Naive B cell (primary cell): ENCODE data around the gene FGD5. TPM values are rescaled to one million over a fixed set of nuclear protein-coding genes. Genes with fewer than 3 reads are reported as not detected.
A peak's percentile ranks its signal among the peaks of the same experiment; 100 is the strongest.

Experiments used
- ATAC-seq, 2 donors: fragments of 150-1000 bp; cut with Tn5 transposase; 2 replicates each; pipeline ENCODE4 v1.10.0; 2021; ENCODE audit warnings: low read depth in 2 of 2, mild to moderate bottlenecking in 2 of 2, moderate library complexity in 2 of 2
- DNase-seq: peaks from one replicate; pipeline ENCODE4 v3.0.0; 2022
- H3K27ac Mint-ChIP-seq, 6 donors: one replicate each; pipeline ENCODE4 v1.8.0; 2020 to 2022; ENCODE audit warnings: mild to moderate bottlenecking in 6 of 6, mixed read lengths in 6 of 6, moderate library complexity in 5 of 6, inconsistent platforms in 2 of 6
- H3K27me3 Mint-ChIP-seq, 3 donors: one replicate each; pipeline ENCODE4 v1.8.0; 2021 to 2022; ENCODE audit warnings: mixed read lengths in 3 of 3, mild to moderate bottlenecking in 1 of 3
- H3K36me3 Mint-ChIP-seq, 2 donors: one replicate each; pipeline ENCODE4 v1.8.0; 2020 to 2022; ENCODE audit warnings: mixed read lengths in 2 of 2, inconsistent platforms in 1 of 2, mild to moderate bottlenecking in 1 of 2
- H3K4me1 Mint-ChIP-seq, 3 donors: one replicate each; pipeline ENCODE4 v1.8.0; 2020 to 2022; ENCODE audit warnings: mixed read lengths in 3 of 3, inconsistent platforms in 1 of 3, mild to moderate bottlenecking in 1 of 3, moderate library complexity in 1 of 3
- H3K4me3 Mint-ChIP-seq, 8 donors: one replicate each; pipeline ENCODE4 v1.8.0; 2020 to 2022; ENCODE audit warnings: mild to moderate bottlenecking in 8 of 8, mixed read lengths in 8 of 8, moderate library complexity in 8 of 8, inconsistent platforms in 2 of 8
- H3K9me3 Mint-ChIP-seq, 7 donors: one replicate each; pipeline ENCODE4 v1.8.0; 2020 to 2022; ENCODE audit warnings: mixed read lengths in 7 of 7, mild to moderate bottlenecking in 5 of 7, inconsistent platforms in 2 of 7, moderate library complexity in 1 of 7
- polyA plus RNA-seq, 6 donors: library from polyadenylated mRNA; unstranded; fragments of 300-500 nt; fragmentation: Illumina TruSeq; gene quantifications; one replicate each; pipeline ENCODE4 v1.2.3, GENCODE V29; 2021; ENCODE audit warnings: low read depth in 6 of 6

Gene FGD5
- polyA plus RNA-seq, 6 donors from 2014 or later: 0.07 TPM; not detected in 5

- H3K4me1 Mint-ChIP-seq: peaks cover 7 to 8% (median 8%) of the 10 kb centered on the region in 3 donors
- no peaks in the 10 kb centered on the region for H3K36me3 Mint-ChIP-seq
- H3K9me3 Mint-ChIP-seq: no peaks in the 10 kb centered on the region
- H3K4me3 Mint-ChIP-seq: no peak overlapping the region
- ATAC-seq (no peak), DNase-seq (no peak)
- peaks cover 0 to 21% (median 21%) of the 10 kb centered on the region in 3 donors for H3K27me3 Mint-ChIP-seq
- H3K27ac Mint-ChIP-seq: no peak overlapping the region
These were observed 58.7 kb downstream of the FGD5 start for GRCh38 chr3:14877469-14877868.

DNA sequence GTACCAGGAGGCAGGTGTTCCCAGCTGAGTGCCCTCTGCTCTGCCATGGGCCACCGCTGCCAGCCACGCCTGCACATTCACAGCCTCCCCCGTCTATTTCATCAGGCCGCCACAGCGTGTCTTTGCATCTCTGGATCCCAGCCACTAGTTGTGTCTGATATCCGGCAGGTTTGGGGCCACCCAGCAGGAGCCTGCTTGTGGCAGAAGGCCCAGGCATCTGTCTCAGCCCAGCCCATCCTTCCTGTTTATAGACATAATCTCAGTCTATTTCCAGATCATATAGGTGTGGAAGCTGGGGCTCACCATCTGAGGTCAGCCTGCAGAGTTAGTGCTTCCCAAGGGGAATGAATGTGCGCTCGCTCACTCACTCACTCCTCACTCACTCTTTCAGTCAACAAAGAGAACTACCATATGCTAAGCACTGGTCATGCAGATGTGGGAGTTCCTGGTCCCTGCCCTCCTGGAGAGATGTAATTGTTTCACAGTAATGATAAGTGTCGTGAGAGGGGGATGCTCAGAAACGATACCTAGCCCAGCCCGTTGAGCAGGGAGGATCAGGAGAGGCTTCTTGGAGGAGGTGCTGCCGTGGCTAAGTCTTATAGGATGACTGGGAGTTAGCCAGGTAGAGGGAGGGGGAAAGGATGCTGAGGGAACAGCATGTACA is 60.6 kb downstream of the FGD5 start:
- no peaks in the 10 kb centered on the region for H3K36me3 Mint-ChIP-seq
- H3K9me3 Mint-ChIP-seq: no peaks in the 10 kb centered on the region
- DNase-seq (no peak), ATAC-seq (no peak)
- H3K27me3 Mint-ChIP-seq: peaks cover 5 to 21% (median 21%) of the 10 kb centered on the region in 3 donors
- no peak overlapping the region for H3K4me3 Mint-ChIP-seq
- peak overlapping the region in 1 of 6 donors; percentile 1 for H3K27ac Mint-ChIP-seq
- H3K4me1 Mint-ChIP-seq: peaks cover 7 to 8% (median 8%) of the 10 kb centered on the region in 3 donors

DNA sequence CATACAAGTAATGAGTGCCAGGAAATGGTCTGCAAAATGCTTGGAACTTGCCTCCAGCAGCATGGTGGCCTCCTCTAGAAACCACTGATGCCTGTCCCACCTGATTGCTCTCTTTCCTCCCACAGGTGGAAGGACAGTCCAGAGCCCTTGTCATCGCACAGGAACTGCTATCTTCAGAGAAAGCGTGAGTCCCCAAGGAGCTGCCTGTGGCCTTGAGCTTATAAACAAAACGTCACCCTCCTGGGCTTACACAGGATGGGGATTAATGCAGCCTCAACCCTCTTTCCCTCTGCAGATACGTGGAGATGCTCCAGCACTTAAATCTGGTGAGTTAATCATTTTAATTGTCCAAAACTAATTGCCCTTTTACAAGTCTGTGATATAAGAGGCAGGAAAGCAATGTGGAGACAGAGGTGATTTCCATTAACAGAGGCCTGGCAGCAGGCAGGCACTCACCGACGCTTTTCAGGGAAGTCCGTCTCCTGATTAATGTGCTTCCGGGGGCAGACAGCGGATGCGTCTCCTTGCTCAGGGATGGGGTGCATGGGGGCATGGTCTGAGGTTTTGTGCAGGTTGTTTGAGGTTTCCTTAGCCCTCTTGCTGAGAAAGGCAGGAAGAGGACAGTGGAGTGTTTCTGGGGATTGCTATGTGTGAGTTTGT is 61.8 kb downstream of the FGD5 start:
- Mint-ChIP-seq H3K4me3 (no peak overlapping the region), H3K4me1 (peaks cover 7 to 8% (median 8%) of the 10 kb centered on the region in 3 donors), H3K9me3 (no peaks in the 10 kb centered on the region)

GRCh38 chr3:14883226-14883625 is 64.5 kb downstream of the FGD5 start:
- Mint-ChIP-seq H3K4me3 (no peak overlapping the region), H3K4me1 (peaks cover 7 to 8% (median 8%) of the 10 kb centered on the region in 3 donors), H3K27ac (no peak overlapping the region), H3K9me3 (no peaks in the 10 kb centered on the region), H3K27me3 (peaks cover 5 to 15% (median 12%) of the 10 kb centered on the region in 3 donors), H3K36me3 (no peaks in the 10 kb centered on the region)
- no peak for DNase-seq
- no peak for ATAC-seq

More for the DNA sequence above, 61.8 kb downstream of the FGD5 start:
- no peak for DNase-seq
- Mint-ChIP-seq H3K27ac (no peak overlapping the region), H3K27me3 (peaks cover 5 to 15% (median 13%) of the 10 kb centered on the region in 3 donors), H3K36me3 (no peaks in the 10 kb centered on the region)
- ATAC-seq: no peak

DNA sequence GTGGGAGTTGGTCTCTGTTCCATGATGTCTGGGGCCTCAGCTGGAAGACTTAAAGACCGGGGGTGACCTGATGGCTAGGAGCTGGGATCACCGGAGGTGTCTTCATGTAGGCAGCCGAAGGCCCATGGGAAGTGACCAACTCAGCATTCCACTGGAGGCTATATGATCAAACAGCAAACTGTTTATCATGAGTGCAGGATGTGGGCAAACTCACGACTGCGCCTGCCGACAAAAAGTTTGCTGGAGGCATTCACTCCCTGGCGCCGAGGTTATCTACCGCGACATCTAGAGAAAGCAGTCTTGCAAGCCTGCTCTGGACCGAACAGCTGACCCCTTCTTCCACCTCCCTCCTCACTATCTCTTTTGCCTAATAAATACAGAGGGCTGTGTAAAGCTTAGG is 65.9 kb downstream of the FGD5 start:
- DNase-seq (no peak), ATAC-seq (no peak)
- Mint-ChIP-seq H3K4me3 (no peak overlapping the region), H3K27ac (no peak overlapping the region), H3K4me1 (peaks cover 7 to 8% (median 8%) of the 10 kb centered on the region in 3 donors), H3K9me3 (no peaks in the 10 kb centered on the region), H3K27me3 (peaks cover 5 to 9% (median 7%) of the 10 kb centered on the region in 3 donors), H3K36me3 (no peaks in the 10 kb centered on the region)

- DNase-seq (no peak), ATAC-seq (no peak)
- Mint-ChIP-seq H3K4me3 (no peak overlapping the region), H3K27me3 (peaks cover 5 to 8% (median 7%) of the 10 kb centered on the region in 3 donors), H3K36me3 (no peaks in the 10 kb centered on the region), H3K27ac (no peak overlapping the region), H3K4me1 (peaks cover 7 to 8% (median 8%) of the 10 kb centered on the region in 3 donors), H3K9me3 (no peaks in the 10 kb centered on the region)
These were observed 66.5 kb downstream of the FGD5 start for GRCh38 chr3:14885307-14885706.

DNA sequence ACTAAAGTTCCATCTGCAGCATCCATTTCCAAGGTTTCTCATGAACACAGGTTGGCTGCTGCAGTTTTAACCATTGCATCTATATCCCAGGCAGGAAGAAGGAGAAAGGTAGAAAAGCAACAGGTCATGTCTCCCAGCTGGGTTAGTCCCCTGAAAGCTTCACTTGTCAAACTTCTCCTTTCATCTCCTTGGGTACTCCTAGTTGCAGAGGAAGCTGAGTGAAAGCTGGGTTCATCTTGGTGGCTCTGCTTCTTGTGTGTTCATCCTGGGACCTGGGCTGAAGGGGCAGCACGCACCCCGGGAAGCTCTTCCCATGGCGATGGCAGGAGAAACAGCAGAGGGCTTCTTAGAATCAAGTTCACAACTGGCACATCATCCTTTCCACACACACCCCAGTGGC is 67.3 kb downstream of the FGD5 start:
- DNase-seq: no peak
- no peak overlapping the region for H3K27ac Mint-ChIP-seq
- no peak overlapping the region for H3K4me3 Mint-ChIP-seq
- no peaks in the 10 kb centered on the region for H3K36me3 Mint-ChIP-seq
- H3K4me1 Mint-ChIP-seq: peaks cover 0 to 3% (median 1%) of the 10 kb centered on the region in 3 donors
- H3K27me3 Mint-ChIP-seq: peaks cover 5 to 7% (median 5%) of the 10 kb centered on the region in 3 donors
- no peaks in the 10 kb centered on the region for H3K9me3 Mint-ChIP-seq
- ATAC-seq: no peak

GRCh38 chr3:14889205-14889604 is 70.4 kb downstream of the FGD5 start:
- Mint-ChIP-seq H3K36me3 (no peaks in the 10 kb centered on the region), H3K4me1 (peaks cover 0 to 4% (median 0%) of the 10 kb centered on the region in 3 donors), H3K27me3 (peaks cover 0 to 23% (median 14%) of the 10 kb centered on the region in 3 donors), H3K9me3 (peaks cover 0 to 3% (median 0%) of the 10 kb centered on the region in 7 donors), H3K4me3 (no peak overlapping the region), H3K27ac (no peak overlapping the region)
- DNase-seq (no peak), ATAC-seq (no peak)

GRCh38 chr3:14889943-14890342 is 71.2 kb downstream of the FGD5 start:
- Mint-ChIP-seq H3K27ac (peak overlapping the region in 1 of 6 donors; percentile 56), H3K36me3 (peaks cover 0 to 4% of the 10 kb centered on the region in 2 donors), H3K9me3 (peaks cover 0 to 3% (median 0%) of the 10 kb centered on the region in 7 donors), H3K4me3 (no peak overlapping the region), H3K27me3 (peaks cover 3 to 28% (median 18%) of the 10 kb centered on the region in 3 donors), H3K4me1 (peaks cover 0 to 4% (median 0%) of the 10 kb centered on the region in 3 donors)
- ATAC-seq: no peak
- DNase-seq: no peak

DNA sequence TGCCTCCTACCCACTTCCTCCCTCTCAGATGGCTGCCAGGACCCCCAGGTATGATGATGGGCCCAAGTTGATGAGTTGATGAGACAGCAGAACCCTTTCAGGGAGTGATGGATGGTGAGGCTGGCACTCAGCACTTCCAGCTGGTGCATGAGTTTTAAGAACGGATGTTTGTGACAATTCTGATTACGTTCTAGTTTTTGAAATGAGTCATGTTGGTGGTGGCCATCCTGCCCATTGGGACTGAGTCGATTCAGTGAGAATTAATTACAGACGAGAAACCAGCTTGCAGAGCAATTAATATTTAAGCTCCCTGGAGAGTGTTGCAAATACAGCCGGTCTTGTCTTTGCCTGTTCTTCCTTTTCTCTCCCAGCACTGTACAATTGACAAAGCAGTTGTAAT is 71.7 kb downstream of the FGD5 start:
- Mint-ChIP-seq H3K36me3 (peaks cover 0 to 8% of the 10 kb centered on the region in 2 donors), H3K27me3 (peaks cover 6 to 33% (median 24%) of the 10 kb centered on the region in 3 donors), H3K9me3 (peaks cover 0 to 4% (median 0%) of the 10 kb centered on the region in 7 donors), H3K4me1 (peaks cover 0 to 4% (median 0%) of the 10 kb centered on the region in 3 donors), H3K4me3 (no peak overlapping the region), H3K27ac (no peak overlapping the region)
- ATAC-seq: no peak
- no peak for DNase-seq

DNA sequence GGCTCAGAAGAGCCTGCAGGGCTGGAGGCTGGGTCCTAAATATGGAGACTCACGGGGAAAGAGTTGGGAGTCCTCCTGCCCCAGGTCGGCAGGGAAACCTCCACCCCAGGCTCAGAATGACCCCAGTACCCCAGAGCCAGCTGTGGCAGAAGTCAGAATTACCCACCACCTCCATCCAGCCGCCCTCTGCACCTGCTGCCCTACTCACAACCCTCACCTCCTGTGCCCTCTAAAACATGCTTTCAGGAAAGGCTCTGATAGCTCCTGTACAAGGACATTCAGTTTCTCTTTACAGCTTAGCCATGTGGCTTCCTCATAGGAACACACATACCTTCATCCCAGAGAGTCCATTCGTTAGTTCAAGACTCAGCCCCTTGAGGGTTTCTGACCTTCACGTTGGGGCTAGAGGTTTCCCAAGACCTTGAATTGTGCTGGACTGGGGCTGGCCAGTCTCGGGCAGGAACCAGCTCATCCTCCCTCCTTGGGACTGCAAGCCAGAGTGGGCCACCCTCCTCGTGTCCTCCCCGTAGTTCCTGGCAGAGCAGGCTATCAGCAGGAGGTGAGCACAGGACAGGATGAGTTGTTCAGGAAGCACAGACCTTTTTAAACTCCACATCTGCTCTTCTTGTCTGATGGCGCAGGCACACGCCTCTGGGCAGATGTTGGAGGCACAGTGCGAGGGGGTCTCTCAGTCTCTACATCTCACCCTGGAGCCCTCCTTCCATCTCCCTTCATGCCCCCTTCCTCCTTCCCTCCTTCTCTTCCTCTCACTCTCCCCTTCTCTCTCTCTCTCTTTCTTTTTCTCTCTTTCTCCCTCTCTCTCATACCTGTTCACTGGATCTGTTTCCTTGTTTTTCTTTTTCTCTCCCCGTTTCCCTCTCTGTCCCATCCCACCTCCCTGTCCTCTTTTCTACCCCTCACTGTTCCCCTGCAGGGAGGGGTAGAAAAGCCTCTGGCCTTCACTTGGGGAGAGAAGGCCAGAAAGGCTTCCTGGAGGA is 72.7 kb downstream of the FGD5 start:
- DNase-seq (no peak), ATAC-seq (no peak)
- Mint-ChIP-seq H3K4me1 (peaks cover 0 to 4% (median 0%) of the 10 kb centered on the region in 3 donors), H3K36me3 (peaks cover 0 to 8% of the 10 kb centered on the region in 2 donors), H3K4me3 (no peak overlapping the region), H3K27ac (no peak overlapping the region), H3K27me3 (peaks cover 12 to 34% (median 31%) of the 10 kb centered on the region in 3 donors), H3K9me3 (peaks cover 0 to 4% (median 0%) of the 10 kb centered on the region in 7 donors)

- H3K27me3 Mint-ChIP-seq: peaks cover 16 to 37% (median 31%) of the 10 kb centered on the region in 3 donors
- peaks cover 0 to 4% (median 0%) of the 10 kb centered on the region in 7 donors for H3K9me3 Mint-ChIP-seq
- DNase-seq (no peak), ATAC-seq (no peak)
- H3K27ac Mint-ChIP-seq: no peak overlapping the region
- H3K4me3 Mint-ChIP-seq: no peak overlapping the region
- H3K36me3 Mint-ChIP-seq: peaks cover 0 to 8% of the 10 kb centered on the region in 2 donors
- H3K4me1 Mint-ChIP-seq: peaks cover 0 to 4% (median 0%) of the 10 kb centered on the region in 3 donors
These were observed 73.5 kb downstream of the FGD5 start for GRCh38 chr3:14892226-14892625.

GRCh38 chr3:14894085-14894484 is 75.3 kb downstream of the FGD5 start:
- peaks cover 28 to 54% (median 50%) of the 10 kb centered on the region in 3 donors for H3K27me3 Mint-ChIP-seq
- DNase-seq: no peak
- H3K9me3 Mint-ChIP-seq: peaks cover 0 to 4% (median 0%) of the 10 kb centered on the region in 7 donors
- no peak for ATAC-seq
- no peak overlapping the region for H3K27ac Mint-ChIP-seq
- H3K4me3 Mint-ChIP-seq: no peak overlapping the region
- peaks cover 0 to 8% of the 10 kb centered on the region in 2 donors for H3K36me3 Mint-ChIP-seq
- peaks cover 0 to 4% (median 0%) of the 10 kb centered on the region in 3 donors for H3K4me1 Mint-ChIP-seq
